PC-3 (cell line): Measurements from ENCODE around the gene ZYG11B.

ENCODE experiments used
- CTCF ChIP-seq: fragments of 300-600 bp; sonication (generic); conservative IDR thresholded peaks from 2 replicates; pipeline ENCODE4 v1.5.1; 2017; ENCODE audit warnings: antibody characterized with exemption, low read depth, mild to moderate bottlenecking, low read length
- EZH2 ChIP-seq: fragments of 300-600 bp; sonication (generic); IDR thresholded peaks from one replicate; pipeline ENCODE4 v1.6.1; 2017; ENCODE audit warnings: antibody characterized with exemption, mild to moderate bottlenecking, low read length; ENCODE audit not compliant: unreplicated experiment
- EZH2phosphoT487 ChIP-seq: fragments of 300-600 bp; sonication (generic); IDR thresholded peaks from 2 replicates; pipeline ENCODE4 v1.6.1; 2018; ENCODE audit warnings: mild to moderate bottlenecking, antibody characterized with exemption, low read length, borderline replicate concordance

- TF ChIP-seq CTCF (no peak), EZH2 (no peak), EZH2phosphoT487 (no peak)
Observed at GRCh38 chr1:52751589-52752483, 25.6 kb downstream of the ZYG11B start.
